ENCODE results near the gene NCF2.

NCF2 gene

DNA sequence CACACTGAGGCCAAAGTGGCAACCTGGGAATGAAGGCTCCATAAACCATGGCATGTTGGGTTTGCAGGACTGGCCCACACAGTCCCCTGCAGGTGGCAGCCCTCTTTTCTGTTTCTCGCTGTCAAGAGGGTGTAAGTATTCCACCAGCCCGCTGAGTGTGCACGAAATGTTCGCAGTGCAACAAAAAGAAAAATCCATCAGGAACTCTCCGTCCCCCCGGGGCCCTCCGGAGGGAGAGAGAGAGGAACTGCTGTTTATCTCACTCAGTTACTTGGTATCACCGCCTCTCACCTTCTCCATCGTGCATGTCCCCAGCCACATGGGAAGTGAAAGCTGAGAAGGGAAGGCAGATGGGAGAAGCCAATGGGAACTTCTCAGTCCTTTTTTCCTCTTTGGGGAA is 38.3 kb downstream of the NCF2 start:
- no peak for DNase-seq (ENCODE audit: low spot score)

- DNase-seq (ENCODE audit: low spot score), result no peak
These were observed 39.3 kb downstream of the NCF2 start for GRCh38 chr1:183550915-183551314.

- no peak for DNase-seq (ENCODE audit: low spot score)
These were observed 42.1 kb downstream of the NCF2 start for GRCh38 chr1:183548116-183548515.

DNA sequence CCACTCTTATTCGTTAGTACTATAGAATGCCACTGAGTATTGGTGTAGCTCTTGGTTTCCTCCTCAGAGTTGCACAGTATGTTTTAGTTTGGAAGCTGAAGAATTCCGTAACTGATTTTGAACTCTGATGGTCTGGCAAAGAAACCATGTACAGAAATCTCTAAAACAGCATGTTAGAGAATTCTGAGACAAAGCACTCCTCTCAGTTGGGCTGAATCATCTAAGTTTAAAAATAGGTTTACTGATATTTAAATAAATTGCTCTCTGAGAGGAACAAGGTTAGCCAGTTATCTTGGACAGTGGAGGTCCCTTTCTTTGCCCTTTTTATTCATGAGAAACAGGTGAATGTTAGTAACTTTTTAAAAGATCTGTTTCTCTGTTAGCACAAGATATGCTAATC is 43.8 kb downstream of the NCF2 start:
- DNase-seq (ENCODE audit: low spot score), result no peak

GRCh38 chr1:183544598-183545297 is 45.5 kb downstream of the NCF2 start:
- no peak for DNase-seq (ENCODE audit: low spot score)

- peak; percentile 75 for DNase-seq (ENCODE audit: low spot score)
These were observed 46.5 kb downstream of the NCF2 start for GRCh38 chr1:183543619-183544204.

GRCh38 chr1:183537405-183537804 is 52.9 kb downstream of the NCF2 start:
- DNase-seq (ENCODE audit: low spot score), result no peak

DNA sequence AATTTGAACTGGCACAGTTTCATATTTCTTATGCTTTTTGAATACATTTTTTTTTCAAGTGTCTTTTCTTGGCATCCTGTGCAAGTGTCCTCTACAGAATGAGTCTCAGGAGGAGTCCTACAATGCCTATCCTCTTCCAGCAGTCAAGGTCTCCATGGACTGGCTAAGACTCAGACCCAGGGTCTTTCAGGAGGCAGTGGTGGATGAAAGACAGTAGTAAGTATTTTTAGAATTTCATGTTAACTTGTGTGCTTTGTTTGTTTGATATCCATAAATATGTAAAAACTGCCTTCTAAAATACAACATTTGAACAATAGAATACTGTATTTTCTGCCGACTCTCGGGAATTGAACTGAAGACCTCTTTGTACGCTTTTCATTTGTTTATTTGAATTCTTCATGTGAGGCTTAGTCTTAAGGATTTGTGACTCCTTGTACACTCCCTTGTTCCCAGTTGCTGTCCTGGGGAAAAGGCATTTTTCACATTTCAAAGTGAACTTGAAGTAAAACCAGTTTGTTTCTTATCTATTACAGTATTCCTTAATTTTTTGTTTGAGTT is 56.6 kb downstream of the NCF2 start:
- DNase-seq (ENCODE audit: low spot score), result no peak

DNA sequence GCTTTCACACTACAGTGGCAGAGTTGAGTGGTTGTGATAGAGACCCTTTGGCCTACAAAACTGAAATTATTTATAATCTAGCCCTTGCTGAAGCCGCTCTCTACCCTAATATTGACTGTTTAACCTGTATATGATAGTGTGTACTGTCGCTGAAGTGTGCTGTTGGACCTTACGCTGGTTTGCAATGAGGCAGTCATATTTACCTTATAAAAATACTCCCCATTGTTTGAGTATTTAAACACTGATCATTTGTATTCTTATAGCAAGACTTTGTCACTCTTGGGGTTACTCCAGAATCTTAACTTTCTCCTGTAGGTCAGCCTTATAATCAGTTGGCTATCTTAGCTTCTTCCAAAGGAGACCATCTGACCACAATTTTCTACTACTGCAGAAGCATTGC is 61.7 kb downstream of the NCF2 start:
- no peak for DNase-seq (ENCODE audit: low spot score)

DNA sequence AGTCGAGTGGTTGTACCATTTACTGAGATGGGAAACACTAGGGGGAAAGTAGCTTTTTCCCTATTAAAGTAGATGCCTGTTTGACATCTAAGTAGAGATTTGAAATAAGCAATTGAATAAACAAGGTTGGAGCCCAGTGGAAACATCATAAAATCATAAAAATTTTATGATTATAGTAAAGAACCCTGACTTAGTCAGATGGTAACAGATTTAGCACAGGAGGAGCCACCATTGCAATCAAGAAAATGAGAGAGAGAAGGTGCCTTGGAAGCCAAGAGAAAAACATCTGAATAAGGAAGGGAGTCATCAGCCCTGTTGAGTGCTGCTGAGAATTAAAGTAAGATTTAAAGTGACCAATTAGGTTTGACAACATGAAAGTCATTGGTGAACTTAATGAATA is 68.2 kb downstream of the NCF2 start:
- DNase-seq (ENCODE audit: low spot score), result no peak

DNA sequence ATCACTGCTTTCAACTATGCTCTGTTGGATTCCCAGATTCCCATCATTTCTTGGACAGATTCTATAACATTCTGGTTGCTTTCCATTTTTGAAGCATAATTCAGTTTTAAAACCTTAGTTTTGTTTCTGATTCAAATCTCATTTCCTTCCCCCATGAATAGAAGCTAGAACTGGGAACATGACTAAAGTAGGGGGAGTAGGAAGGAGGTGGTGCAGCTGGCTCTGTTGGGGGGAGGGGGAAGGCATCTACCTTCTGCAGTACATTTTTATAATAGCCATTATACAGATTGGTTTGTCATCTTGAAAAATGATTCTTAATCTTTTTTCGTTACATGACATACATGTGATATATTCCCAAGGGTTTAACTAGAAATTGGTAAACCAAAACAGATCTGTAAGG is 69.9 kb downstream of the NCF2 start:
- DNase-seq (ENCODE audit: low spot score), result no peak

DNA sequence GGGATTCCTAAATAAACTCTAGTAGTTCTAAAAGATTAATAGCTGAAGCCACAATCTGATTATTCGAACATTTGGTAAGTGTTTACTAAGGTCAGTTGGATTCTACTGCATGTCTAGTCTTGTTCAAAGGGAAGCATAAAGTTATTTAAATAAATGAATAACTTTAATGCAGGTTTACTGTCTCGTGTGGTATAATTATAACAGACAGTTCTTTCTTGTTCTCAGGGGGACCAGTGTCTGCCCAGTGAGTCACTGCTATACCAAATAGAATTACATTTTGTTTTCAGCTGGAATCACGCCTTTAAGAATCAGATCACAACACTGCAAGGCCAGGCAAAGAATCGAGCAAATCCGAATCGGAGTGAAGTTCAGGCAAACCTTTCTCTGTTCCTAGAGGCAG is 72.9 kb downstream of the NCF2 start:
- DNase-seq (ENCODE audit: low spot score), result no peak

- no peak for DNase-seq (ENCODE audit: low spot score)
These were observed 73.5 kb downstream of the NCF2 start for GRCh38 chr1:183516725-183517124.

DNA sequence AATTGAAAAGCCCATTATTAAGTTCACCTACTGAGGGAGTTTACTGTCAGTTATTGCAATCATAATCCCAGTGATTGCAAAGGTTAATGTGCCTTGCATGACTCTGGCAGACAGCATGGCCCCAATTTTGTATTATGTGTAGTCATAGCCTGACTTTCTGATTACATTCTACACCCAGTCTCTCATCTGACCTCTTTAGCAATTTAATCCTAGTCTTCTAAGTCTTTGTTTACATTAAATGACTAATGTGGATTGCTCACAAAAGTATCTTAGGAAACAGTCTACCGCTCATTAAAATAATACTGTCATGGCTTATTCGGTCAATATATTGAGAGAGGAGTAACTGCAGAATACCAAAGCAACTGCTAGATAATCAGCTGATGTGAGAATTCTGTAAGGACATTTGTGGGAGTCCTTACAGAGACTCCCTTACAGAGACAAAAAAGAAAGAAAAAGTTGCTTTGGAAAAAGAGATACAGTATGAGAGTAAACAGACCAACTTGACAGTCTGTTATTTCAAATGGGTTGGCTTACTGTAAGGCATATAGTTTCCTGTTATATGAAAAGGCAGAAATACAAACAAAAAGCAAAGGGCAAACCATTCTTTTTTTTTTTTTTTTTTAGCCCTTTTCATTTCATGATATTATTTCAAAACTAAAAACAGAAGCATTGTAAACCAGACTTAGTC is 75.1 kb downstream of the NCF2 start:
- peak; percentile 22 for DNase-seq (ENCODE audit: low spot score)

- no peak for DNase-seq (ENCODE audit: low spot score)
These were observed 76.0 kb downstream of the NCF2 start for GRCh38 chr1:183514235-183514634.

- no peak for DNase-seq (ENCODE audit: low spot score)
These were observed 77.8 kb downstream of the NCF2 start for GRCh38 chr1:183512450-183512849.

- DNase-seq (ENCODE audit: low spot score), result no peak
These were observed 81.6 kb downstream of the NCF2 start for GRCh38 chr1:183508694-183509093.

GRCh38 chr1:183506561-183506960 is 83.7 kb downstream of the NCF2 start:
- DNase-seq (ENCODE audit: low spot score), result peak; percentile 28
